Articular chondrocyte of knee joint (primary cell): Measurements from ENCODE around the gene HS3ST3A1. TPM values are rescaled to one million over a fixed set of nuclear protein-coding genes. Genes with fewer than 3 reads are reported as not detected.

Experiments used
- small RNA-seq: library from RNA; depleted of rRNA; stranded (forward); fragments of <200 nt; gene quantifications from one replicate; pipeline ENCODE3, GENCODE V24; 2012
- total RNA-seq: library from RNA; depleted of rRNA; stranded (reverse); fragments of >200 nt; gene quantifications from 2 replicates; pipeline ENCODE4 v1.2.3, GENCODE V29; 2012

HS3ST3A1 gene
- total RNA-seq = 2.2 and 5.9 TPM in 2 replicates

DNA sequence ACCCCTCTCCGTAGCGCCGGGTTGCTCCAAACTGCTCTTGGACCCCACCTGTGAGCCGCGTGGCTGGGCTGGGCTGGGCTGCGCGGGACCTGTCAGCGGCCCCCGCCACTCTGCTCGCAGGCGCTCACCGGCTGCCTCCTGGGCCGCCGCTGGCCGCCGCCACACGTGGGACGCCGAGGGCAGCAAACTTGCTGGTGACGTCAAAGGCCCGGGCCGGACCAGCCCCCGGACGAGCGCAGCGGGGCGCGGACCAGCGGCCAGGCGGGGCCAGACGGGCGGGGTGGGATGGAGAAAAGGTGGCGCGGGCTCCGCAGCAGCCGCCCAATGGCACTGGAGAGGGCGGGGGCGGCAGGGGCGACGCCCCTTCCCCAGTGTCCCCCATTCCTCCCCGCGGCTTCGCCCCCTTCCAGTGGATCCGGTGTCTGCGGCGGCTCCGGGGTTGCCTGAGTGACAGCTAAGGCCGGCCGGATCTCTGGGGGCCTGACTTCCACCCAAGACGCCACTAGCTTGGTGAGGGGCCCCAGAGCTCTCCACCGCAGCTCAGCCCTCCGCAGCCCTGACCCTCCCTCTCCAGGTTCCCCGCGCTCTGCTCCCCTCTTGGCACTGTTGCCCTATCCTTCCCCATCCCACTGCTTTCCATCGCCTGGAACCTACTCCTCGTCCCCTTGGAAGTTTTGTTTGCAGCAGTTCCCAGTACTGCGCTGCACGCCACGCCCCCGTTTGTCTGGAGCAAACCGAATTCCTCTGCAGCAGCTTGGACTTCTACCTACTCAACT lies at the start of gene HS3ST3A1:
Gene HS3ST3A1 (minus strand): TSS at position 154 of the 776 bp plus-strand sequence. CDS start 800 bp downstream, outside the sequence.

Small RNA genes within 50 kb of the gene (small RNA-seq; reads per million reads assigned to genes)
- gene MIR548H3 = not detected
